Gastroesophageal sphincter (tissue), 4 donors: ENCODE results near the gene CHMP2B. TPM values are rescaled to one million over a fixed set of nuclear protein-coding genes. Genes with fewer than 3 reads are reported as not detected.

ENCODE experiments used
- ATAC-seq: fragments of 150-250 bp; one replicate; pipeline ENCODE4 v1.9.1; 2016; ENCODE audit warnings: mild to moderate bottlenecking, moderate library complexity
- H3K27ac ChIP-seq, 4 donors: fragments of 200-600 bp; sonication (generic) in 3 of 4; 1 replicate in 3 of 4; 2 replicates in 1 of 4; pipeline ENCODE4 v1.5.1; 2016 to 2019
- H3K27me3 ChIP-seq: fragments of 200-600 bp; sonication (generic); one replicate; pipeline ENCODE4 v1.5.1; 2019
- H3K36me3 ChIP-seq, 2 donors: fragments of 200-600 bp; sonication (generic); one replicate each; pipeline ENCODE4 v1.5.1; 2019; ENCODE audit warnings: control low read depth in 1 of 2
- H3K4me1 ChIP-seq, 3 donors: fragments of 200-600 bp; sonication (generic); 1 replicate in 2 of 3; 2 replicates in 1 of 3; pipeline ENCODE4 v1.5.1; 2016 to 2019; ENCODE audit warnings: control low read depth in 2 of 3
- H3K4me3 ChIP-seq, 2 donors: fragments of 200-600 bp; sonication (generic); one replicate each; pipeline ENCODE4 v1.5.1; 2019; ENCODE audit warnings: mild to moderate bottlenecking in 1 of 2, moderate library complexity in 1 of 2
- H3K9me3 ChIP-seq, 3 donors: fragments of 200-600 bp; sonication (generic); one replicate each; pipeline ENCODE4 v1.5.1; 2017 to 2019; ENCODE audit warnings: control low read depth in 2 of 3
- EP300 ChIP-seq: sonication (generic); formaldehyde crosslinking; IDR thresholded peaks from one replicate; pipeline ENCODE4 v1.6.1; 2017; ENCODE audit warnings: antibody characterized with exemption, mild to moderate bottlenecking
- POLR2A ChIP-seq, 2 donors: fragments of 450-650 bp; IDR thresholded peaks; one replicate each; pipeline ENCODE4 v1.6.1; 2017; ENCODE audit warnings: antibody characterized with exemption in 2 of 2, mild to moderate bottlenecking in 2 of 2, moderate library complexity in 1 of 2
- POLR2AphosphoS5 ChIP-seq: sonication (generic); formaldehyde crosslinking; IDR thresholded peaks from one replicate; pipeline ENCODE4 v1.6.1; 2017; ENCODE audit warnings: antibody characterized with exemption
- WGBS, 2 donors: methylation state at CpG; one replicate each; pipeline ENCODE4 v1.1.5; 2018; ENCODE audit warnings: low coverage in 1 of 2; 5-methylcytosine and 5-hydroxymethylcytosine counted together
- total RNA-seq, 4 donors: library from RNA; depleted of rRNA; stranded (reverse); fragments of >200 nt; gene quantifications; one replicate each; pipeline ENCODE4 v1.1.0, GENCODE V29; 2016
- TF ChIP-seq, protein P1 (sequence below), 4 experiments: fragments of 200-600 bp in 2 of 4; fragments of 450-650 bp in 2 of 4; sonication (generic) in 1 of 4; IDR thresholded peaks; one replicate each; pipeline ENCODE4 v1.5.1; 2017 to 2019; ENCODE audit warnings: antibody characterized with exemption in 4 of 4, mild to moderate bottlenecking in 2 of 4, moderate library complexity in 2 of 4

Gene CHMP2B
- total RNA-seq, 4 donors from 2014 or later, result 42.3 to 63.3 (median 44.2) TPM

DNA sequence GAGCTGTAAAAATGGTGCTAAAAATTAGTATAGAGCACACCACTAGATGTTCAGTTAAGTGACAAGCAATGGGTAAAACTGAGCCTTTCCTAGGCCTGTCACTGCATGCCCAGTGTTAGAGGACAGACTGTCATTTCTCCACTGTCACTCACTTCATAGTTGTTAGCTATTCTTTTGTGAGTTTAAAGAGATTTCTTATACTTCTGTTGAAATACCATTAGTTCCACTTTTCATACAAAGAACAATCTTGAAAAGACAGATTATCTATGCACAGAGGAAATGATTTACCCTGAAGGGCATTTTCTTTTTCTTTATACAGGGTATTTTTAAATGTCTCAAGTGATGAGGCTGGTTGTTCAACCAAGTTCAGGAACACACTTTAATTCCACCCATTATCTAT is 28.3 kb upstream of the CHMP2B start:
- no peaks in the 10 kb centered on the region for H3K36me3 ChIP-seq
- H3K9me3 ChIP-seq, result no peaks in the 10 kb centered on the region
- no peak for ATAC-seq
- H3K4me3 ChIP-seq, result no peak overlapping the region
- no peak overlapping the region for H3K27ac ChIP-seq
- H3K4me1 ChIP-seq, result no peaks in the 10 kb centered on the region
- no peaks in the 10 kb centered on the region for H3K27me3 ChIP-seq
- TF ChIP-seq POLR2AphosphoS5 (no peak), POLR2A (IDR thresholded peaks at IDR 0.05) (no peak)
- TF ChIP-seq, protein P1, sequence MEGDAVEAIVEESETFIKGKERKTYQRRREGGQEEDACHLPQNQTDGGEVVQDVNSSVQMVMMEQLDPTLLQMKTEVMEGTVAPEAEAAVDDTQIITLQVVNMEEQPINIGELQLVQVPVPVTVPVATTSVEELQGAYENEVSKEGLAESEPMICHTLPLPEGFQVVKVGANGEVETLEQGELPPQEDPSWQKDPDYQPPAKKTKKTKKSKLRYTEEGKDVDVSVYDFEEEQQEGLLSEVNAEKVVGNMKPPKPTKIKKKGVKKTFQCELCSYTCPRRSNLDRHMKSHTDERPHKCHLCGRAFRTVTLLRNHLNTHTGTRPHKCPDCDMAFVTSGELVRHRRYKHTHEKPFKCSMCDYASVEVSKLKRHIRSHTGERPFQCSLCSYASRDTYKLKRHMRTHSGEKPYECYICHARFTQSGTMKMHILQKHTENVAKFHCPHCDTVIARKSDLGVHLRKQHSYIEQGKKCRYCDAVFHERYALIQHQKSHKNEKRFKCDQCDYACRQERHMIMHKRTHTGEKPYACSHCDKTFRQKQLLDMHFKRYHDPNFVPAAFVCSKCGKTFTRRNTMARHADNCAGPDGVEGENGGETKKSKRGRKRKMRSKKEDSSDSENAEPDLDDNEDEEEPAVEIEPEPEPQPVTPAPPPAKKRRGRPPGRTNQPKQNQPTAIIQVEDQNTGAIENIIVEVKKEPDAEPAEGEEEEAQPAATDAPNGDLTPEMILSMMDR (IDR thresholded peaks at IDR 0.05), result no peak

DNA sequence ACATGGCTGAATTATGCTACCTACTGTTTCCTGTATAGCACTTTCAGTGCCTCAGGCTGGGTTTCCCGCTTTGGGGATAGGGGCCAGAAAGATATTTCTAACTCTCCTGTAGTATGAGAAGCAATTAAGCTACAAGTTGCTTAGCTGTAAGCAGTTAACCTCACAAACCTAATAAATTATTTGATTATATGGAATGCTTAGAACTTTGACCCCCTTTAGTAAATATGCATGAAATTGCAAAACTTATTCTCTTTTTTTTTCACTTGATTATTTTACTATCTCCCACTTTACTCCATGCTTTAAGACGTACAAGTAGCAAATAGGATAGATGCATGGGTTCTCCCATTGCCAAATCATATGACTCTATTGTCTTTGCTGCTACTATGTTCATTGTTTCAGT is 27.5 kb upstream of the CHMP2B start:
- Histone ChIP-seq H3K27ac (no peak overlapping the region), H3K4me1 (no peaks in the 10 kb centered on the region), H3K4me3 (no peak overlapping the region), H3K36me3 (no peaks in the 10 kb centered on the region), H3K27me3 (no peaks in the 10 kb centered on the region), H3K9me3 (no peaks in the 10 kb centered on the region)
- WGBS, 2 donors, result 64 to 75% methylated on average over 2 of the region's 2 CpGs
- TF ChIP-seq, protein P1 (IDR thresholded peaks at IDR 0.05), result no peak
- TF ChIP-seq POLR2AphosphoS5 (no peak), EP300 (no peak), POLR2A (IDR thresholded peaks at IDR 0.05) (no peak)
- ATAC-seq, result no peak

DNA sequence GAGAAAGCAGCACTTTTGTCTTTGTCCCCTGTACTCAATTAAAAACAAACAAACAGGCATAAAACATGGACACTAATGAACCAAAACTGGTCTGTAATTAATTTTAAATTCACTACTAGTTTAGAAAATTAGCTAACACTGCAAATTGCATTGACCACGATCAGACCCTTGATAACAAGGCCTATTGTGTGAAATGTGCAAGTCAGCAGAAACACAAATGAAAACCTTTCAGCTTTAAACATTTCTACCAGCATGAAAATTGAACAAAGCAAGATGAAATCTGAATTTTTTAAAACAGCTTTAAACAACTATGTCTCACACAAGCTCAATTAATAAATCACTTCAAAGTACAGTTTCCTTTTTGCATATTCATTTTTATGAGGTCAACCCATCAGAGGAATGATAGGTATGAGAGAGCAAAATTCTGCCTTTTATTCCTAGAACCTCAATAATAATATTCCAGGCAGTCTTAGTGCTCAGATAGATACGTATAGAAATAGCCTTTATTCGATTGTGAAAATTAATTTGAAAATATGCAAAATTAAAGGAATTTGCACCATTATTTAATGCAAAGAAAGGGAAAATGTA is 27.0 kb upstream of the CHMP2B start:
- H3K36me3 ChIP-seq, result no peaks in the 10 kb centered on the region
- no peaks in the 10 kb centered on the region for H3K9me3 ChIP-seq
- no peaks in the 10 kb centered on the region for H3K27me3 ChIP-seq
- H3K4me1 ChIP-seq, result no peaks in the 10 kb centered on the region
- TF ChIP-seq POLR2A (IDR thresholded peaks at IDR 0.05), result no peak
- TF ChIP-seq, protein P1 (IDR thresholded peaks at IDR 0.05), result no peak
- TF ChIP-seq EP300, result no peak
- TF ChIP-seq POLR2AphosphoS5, result no peak
- H3K27ac ChIP-seq, result no peak overlapping the region
- no peak for ATAC-seq
- 79 to 85% methylated on average over 3 of the region's 3 CpGs for WGBS, 2 donors
- no peak overlapping the region for H3K4me3 ChIP-seq

DNA sequence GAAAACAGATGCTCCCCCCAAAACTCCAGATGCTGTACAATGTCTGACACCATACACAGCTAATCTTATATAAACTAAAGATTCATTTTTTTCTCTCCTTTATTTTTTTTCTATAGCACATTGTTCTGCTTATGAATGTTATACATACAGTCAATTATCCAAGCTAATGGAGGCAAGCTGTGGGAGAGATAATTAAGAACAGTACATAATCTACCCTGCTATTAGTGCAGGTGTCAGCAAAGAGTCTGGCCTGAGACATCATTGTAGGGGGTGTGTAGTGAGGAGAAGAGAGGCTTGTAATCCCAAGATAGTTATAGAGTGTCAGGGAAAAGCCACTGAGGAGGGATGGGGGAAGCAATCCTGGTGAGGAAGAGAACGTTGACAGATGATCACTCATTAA is 25.4 kb upstream of the CHMP2B start:
- Histone ChIP-seq H3K4me3 (no peak overlapping the region), H3K9me3 (no peaks in the 10 kb centered on the region), H3K27me3 (no peaks in the 10 kb centered on the region), H3K36me3 (no peaks in the 10 kb centered on the region), H3K27ac (no peak overlapping the region), H3K4me1 (no peaks in the 10 kb centered on the region)
- ATAC-seq, result no peak
- WGBS, 2 donors, result 43 to 67% methylated on average over 1 of the region's 1 CpG
- TF ChIP-seq EP300 (no peak), POLR2AphosphoS5 (no peak), POLR2A (IDR thresholded peaks at IDR 0.05) (no peak)
- TF ChIP-seq, protein P1 (IDR thresholded peaks at IDR 0.05), result no peak

DNA sequence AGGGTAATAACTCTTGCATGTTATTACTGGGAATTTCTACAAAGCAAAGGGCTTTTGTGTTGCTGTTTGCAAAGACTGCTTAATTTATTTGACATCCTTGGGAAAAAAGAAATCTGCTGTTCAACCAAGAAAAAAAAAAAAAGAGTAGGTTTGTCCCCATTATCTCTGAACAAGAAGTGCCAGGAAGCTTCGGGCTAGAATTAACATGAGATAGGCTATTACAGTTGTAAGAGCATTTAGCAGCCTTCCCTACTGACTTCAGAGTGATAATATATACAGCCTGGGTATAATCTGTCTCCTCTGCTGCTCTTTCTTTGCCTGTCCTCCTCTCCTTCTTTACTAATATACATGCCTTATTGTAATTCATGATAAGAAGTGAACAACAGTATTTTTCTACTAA is 23.3 kb upstream of the CHMP2B start:
- no peaks in the 10 kb centered on the region for H3K9me3 ChIP-seq
- H3K36me3 ChIP-seq, result no peaks in the 10 kb centered on the region
- H3K4me1 ChIP-seq, result no peaks in the 10 kb centered on the region
- no peak overlapping the region for H3K27ac ChIP-seq
- no peak for ATAC-seq
- no peak overlapping the region for H3K4me3 ChIP-seq
- TF ChIP-seq POLR2A (IDR thresholded peaks at IDR 0.05) (no peak), POLR2AphosphoS5 (no peak), EP300 (no peak)
- TF ChIP-seq, protein P1 (IDR thresholded peaks at IDR 0.05), result no peak
- no peaks in the 10 kb centered on the region for H3K27me3 ChIP-seq
- 26 to 67% methylated on average over 1 of the region's 1 CpG for WGBS, 2 donors
